GM18505 (cell line): ENCODE results near the gene INSC.

Experiments
- ATAC-seq: cut with Tn5 transposase; IDR thresholded peaks from one replicate; pipeline ENCODE4 v1.9.1; 2021; ENCODE audit not compliant: unreplicated experiment
- POLR2A ChIP-seq: IDR thresholded peaks from 4 replicates; pipeline ENCODE4 v1.6.1; 2011; ENCODE audit warnings: borderline replicate concordance; ENCODE audit not compliant: insufficient read depth, insufficient read length; ENCODE audit errors: extremely low read depth

INSC gene

DNA sequence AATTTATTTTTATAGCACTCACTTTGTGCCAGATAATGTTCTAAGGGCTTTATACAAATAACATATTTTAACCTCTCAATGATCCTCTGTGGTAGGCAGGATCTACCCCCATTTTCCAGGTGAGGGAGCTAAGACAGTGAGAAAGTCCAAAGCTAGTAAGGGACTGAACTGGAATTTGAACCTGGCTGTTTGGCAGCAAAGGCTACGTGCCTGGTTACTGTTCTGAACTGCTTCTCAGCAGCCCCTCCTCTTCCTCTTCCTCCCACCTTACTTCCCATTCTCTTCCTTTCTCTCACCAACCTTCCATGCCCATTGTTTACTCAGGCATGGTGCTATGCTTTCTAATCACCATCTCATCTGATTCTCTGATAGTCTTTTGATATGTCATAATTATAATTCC lies 82.0 kb downstream of the INSC start:
- TF ChIP-seq POLR2A = no peak
- no peak for ATAC-seq

DNA sequence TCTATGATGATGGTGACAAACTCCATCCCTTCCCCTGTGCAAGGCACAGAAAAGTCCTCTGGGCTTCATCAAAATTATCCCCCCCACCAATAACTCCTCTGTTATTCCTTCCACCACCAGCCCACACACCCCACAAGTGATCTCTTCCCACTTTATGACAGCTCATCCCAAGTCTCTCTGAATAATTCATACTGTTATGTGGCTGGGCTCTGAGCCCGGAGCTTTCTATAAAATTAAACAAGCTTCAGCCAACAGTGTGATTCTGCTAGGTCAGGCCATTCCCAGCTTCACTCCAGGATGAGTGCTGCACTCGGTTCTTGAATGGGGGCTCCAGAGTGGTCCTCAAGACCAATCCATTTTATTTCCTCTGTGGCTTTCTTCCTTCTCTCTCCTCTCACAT lies 83.0 kb downstream of the INSC start:
- TF ChIP-seq POLR2A = no peak
- ATAC-seq = no peak

DNA sequence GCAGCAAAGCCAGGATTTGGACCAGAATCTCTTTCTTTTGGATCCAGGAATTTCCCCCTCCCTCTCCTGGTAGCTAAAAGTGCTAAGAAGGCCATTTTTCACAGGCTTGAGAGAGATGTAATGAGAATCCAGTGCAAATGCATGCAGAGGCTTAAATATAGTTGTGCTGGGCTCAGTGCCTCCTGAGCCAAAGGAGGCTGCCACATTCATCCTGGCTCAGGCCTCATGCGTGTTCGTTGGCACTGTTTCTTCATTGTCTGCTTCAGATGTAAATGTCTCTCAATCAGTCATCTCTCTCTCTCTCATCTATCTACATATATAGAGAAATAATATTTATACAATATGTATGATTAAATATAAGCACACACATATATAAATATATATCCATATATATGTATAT lies 83.6 kb downstream of the INSC start:
- no peak for ATAC-seq
- no peak for TF ChIP-seq POLR2A

DNA sequence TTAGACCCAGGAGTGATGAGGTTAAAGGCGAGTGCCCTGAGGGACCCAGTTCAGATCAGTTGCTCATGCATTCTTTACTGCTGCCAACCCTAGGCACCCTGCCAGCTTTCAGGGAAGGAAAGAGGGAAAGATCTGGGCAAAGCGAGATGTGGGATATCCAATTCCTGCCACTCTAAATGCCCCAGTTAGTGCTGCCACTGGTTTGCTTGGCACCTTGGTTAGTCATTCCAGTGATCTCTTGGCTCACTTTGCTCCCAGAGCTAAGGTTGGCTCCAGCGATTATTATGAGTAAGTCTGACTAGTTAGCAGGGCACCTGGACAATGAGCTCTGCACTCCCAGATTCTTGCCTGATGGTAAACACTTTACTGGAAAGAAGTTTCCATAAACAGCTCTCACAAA lies 85.0 kb downstream of the INSC start:
- ATAC-seq = no peak
- TF ChIP-seq POLR2A = no peak

DNA sequence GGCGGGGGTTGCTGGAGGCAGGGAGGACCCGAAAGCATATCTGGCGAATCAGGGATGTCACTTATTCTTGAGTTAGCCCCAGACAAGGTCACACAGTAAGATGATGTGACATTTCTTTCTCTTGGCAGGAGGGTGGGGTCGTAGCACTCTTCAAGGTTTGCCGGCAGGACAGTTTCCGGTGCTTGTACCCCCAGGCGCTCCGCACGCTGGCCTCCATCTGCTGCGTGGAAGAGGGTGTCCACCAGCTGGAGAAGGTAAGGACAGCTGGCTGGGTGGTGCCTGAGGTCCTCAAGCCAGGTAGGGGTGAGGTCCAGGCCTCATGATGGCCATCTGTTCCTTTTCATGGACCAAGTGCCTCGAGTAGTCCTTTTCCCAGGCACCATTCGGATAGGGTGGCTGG lies 86.0 kb downstream of the INSC start:
- no peak for ATAC-seq
- TF ChIP-seq POLR2A = no peak

DNA sequence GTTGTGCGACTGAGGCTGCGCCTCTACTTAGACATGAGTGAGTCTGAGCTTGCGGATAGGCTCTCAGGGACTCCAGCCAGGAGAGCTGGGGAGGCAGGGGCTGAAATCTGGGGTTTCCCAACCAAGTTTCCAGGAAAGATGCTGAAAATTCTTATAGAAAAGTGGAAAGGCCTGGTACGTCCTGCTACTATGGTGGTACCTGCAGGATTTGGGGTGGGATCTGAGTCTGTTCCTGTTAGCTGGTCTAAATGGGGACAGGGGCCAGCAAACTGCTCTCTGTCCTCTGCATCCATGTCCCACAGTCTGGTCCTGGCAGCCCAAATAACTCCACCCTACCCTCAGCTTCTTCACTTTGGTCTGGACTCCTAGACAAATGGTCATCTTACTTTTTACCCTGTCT lies 86.9 kb downstream of the INSC start:
- no peak for TF ChIP-seq POLR2A
- ATAC-seq = no peak

DNA sequence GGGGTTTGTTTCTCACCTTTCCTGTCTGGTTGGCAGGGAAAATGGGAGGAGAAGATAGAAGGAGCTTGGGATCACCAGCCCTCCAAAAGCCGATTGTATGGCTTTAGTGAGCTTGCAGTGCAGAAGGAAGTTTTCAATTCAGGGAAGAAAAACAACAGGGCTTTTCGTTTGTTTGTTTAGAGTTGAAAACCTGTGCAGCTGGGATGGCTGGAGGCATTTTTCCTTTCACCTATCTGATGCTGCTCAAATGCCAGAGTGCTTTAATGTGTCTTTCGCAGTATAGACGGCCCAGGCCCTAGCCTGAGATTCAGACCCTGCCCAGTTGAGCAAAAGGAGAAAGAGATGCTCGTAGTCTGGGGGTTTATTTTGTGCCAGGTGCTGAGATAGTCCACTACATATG lies 87.9 kb downstream of the INSC start:
- ATAC-seq = no peak
- no peak for TF ChIP-seq POLR2A

DNA sequence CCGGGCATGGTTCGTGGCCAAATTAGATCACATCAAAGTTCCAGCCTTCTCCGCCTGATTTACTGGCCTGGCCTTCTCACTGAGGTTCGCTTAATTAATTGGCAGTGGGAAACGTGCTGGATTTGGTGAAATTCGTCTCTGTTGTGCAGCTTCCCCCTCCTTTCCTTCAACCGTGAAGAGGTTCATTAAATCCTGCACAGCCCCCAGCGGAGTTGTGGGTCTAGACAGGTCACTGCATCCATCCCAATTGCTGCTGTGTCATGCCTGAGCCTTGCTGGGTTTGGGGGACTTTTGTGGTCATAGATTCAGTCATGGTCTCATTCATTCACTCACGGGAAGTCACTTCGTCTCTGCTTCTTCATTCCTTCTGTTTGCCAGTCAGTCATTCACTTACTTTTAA lies 90.0 kb downstream of the INSC start:
- no peak for ATAC-seq
- no peak for TF ChIP-seq POLR2A

DNA sequence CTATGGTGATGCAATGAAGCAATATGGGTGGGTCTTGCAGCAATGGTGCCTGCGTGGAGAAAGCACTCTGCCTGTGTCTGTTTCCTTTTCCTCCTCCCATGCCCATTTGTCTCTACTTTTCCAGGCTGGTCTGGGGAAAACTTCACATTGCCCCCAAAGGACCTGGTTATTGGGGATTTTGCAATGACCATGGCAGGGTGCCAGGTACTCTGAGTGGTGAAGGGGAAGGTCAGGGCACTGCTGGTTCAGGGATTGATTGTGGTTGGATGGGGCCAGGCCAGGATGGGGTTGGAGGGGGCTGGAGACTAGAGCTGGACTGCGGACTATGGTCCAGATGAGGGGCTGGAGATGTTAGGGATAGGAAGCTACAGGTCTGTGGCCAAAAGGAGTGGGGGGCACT lies 92.1 kb downstream of the INSC start:
- no peak for TF ChIP-seq POLR2A
- no peak for ATAC-seq

DNA sequence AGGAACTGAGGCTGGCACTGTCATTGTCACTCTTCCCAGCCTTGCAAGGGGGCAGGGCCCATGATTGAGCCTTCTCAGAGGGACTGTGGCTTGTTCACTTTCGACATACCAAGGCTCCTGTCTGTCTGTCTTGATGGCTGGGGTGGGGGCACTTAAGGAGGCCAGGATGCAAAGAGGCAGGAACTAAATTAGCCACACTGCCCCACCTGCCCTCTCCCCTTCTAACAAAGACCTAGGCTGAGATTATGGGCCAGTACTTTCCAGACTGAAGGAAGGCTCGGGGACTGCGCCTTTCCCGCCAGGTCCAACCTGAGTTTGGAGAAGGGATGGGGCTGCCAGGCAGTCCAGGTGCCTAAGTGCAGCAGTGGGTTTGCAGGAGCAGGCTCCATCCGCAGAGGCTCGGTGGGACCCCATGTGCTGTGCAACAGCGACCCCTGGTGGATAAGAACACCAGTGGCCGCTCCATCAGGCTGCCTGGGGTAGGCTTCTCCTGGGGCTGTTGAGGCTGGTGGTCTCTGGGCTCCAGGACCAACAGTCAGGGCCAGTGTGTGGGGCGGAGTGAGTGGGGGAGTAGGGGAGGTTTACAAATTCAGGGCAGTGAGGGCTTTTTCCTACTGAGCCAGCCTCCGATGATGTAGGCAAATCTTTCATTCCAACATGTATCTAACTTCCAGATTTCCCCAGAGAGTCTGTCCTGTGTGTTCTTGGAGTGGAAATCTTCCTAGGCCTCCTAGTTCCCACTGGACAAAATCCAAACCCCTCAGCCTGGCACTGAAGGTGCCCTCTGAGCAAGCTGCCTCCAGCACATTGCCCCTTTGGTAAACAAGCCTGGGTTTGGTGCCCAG lies 93.9 kb downstream of the INSC start:
- ATAC-seq = peak; percentile 90
- TF ChIP-seq POLR2A = no peak

DNA sequence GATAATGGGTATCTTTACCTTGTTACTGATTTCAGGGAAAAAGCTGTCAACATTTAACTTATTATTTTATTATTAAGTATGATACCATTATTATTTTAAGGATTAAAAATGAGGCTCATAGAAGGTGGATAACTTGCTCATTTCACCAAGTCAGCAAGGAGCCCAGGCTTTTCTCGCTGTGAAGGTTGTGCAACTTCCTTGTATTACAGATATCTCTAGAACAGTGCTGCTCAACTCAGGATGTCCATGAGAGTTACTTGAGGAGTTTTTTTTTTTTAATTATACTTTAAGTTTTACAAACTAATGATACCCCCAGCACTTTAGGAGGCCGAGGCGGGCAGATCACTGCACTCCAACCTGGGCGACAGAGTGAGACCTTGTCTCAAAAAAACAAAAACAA lies 98.2 kb downstream of the INSC start:
- TF ChIP-seq POLR2A = no peak
- no peak for ATAC-seq

DNA sequence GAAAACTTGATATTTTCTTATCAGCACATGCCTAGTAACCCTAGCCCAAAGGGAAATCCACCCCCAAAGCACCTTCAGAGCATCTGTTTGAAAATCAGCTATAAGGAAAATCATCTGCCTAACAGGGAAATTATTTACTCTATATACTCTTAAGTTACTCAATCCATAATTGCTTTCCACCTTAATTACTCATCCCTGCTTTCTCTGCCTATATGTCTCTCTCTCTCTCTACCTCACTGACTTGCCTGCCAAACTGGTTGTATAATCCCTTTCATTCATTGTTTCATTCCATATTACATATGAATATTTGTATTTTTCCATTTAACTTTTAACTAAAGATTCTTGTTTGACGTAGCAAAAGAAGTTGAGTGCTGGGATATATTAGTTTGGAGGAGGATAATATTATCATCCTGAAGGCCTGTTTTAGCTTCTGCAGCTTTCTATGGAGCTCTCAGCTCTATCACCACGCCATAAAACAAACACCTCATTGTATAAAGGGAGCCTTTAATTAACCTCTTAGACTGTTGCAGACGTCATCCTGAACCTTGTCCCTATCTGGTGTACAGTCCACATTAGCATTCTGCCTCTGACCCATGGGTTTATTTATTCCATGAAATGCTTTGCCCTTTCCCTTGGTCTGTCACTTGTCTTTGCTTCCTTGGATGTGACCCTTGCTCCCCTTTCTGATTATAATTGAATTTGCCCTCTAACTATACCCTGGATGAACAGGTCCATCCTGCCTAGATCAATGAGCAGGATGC lies 98.9 kb downstream of the INSC start:
- ATAC-seq = no peak
- TF ChIP-seq POLR2A = no peak

DNA sequence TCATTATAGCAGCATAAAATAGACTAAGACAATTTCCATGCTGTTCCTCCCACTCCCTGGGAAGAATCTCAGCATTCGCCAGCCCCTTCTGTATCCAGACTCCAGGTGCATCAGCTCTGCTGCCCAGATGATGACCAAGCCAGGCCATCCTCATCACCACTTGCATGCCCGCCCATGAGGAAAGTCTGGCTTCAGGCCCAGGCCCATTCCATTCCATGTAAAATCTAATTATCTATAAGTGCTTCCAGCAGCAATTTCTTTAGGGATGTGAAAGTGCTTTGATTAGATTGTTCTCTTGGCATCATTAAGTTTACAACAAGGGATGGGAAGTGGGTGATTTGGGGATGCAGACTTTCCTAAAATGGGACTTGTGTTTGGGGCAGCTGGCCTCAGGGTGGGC lies 100.3 kb downstream of the INSC start:
- no peak for ATAC-seq
- TF ChIP-seq POLR2A = no peak

DNA sequence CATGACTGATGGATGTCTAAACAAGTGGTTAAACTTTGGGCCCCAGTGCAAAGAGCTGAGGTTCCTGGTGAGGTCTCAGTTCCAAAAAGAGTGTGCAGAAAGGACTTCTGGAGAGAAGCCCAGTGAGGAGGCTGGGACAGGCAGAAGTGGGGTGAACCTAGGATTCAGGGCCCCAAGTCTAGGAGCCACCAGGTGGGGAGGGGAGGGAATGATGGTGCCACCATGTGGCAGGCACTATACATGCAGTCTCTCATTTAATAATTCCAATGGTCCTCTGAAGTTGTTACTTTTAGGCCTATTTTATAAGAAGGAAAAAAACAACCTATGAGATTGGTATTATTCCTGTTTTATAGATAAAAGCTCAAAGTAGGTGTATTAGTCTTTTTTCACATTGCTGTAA lies 102.0 kb downstream of the INSC start:
- no peak for TF ChIP-seq POLR2A
- no peak for ATAC-seq
